Progenitor cell of endocrine pancreas (in vitro differentiated cells): ENCODE results near the gene DNAJC18. TPM values are rescaled to one million over a fixed set of nuclear protein-coding genes. Genes with fewer than 3 reads are reported as not detected.

Experiments
- DNase-seq: peaks from one replicate; pipeline ENCODE4 v3.0.0; 2021; ENCODE audit warnings: low spot score; ENCODE audit not compliant: unreplicated experiment
- H3K27ac Mint-ChIP-seq: 2 replicates; pipeline ENCODE4 v1.8.0; 2021; ENCODE audit warnings: mild to moderate bottlenecking, moderate library complexity, mixed read lengths
- H3K27me3 Mint-ChIP-seq: 2 replicates; pipeline ENCODE4 v1.8.0; 2021; ENCODE audit warnings: mixed read lengths
- H3K36me3 Mint-ChIP-seq: 2 replicates; pipeline ENCODE4 v1.8.0; 2022; ENCODE audit warnings: mixed read lengths; ENCODE audit not compliant: insufficient read depth
- H3K4me1 Mint-ChIP-seq: 2 replicates; pipeline ENCODE4 v1.8.0; 2021; ENCODE audit warnings: low read depth, mixed read lengths
- H3K4me3 Mint-ChIP-seq: 2 replicates; pipeline ENCODE4 v1.8.0; 2021; ENCODE audit warnings: low read depth, mild to moderate bottlenecking, moderate library complexity, mixed read lengths
- H3K9me3 Mint-ChIP-seq: 2 replicates; pipeline ENCODE4 v1.8.0; 2021; ENCODE audit warnings: low read depth, mixed read lengths
- CTCF ChIP-seq: fragments of 200-600 bp; sonication (generic); IDR thresholded peaks from one replicate; pipeline ENCODE4 v1.5.0; 2021; ENCODE audit warnings: antibody characterized with exemption, mild to moderate bottlenecking; ENCODE audit not compliant: unreplicated experiment
- total RNA-seq: library from RNA; stranded (reverse); gene quantifications from 2 replicates; pipeline ENCODE4 v1.2.1, GENCODE V29; 2021

The DNAJC18 gene
- total RNA-seq, 1 donor from 2014 or later: 23.3 TPM

GRCh38 chr5:139401546-139401945 is 37.8 kb downstream of the DNAJC18 start:
- no peak for TF ChIP-seq CTCF
- peaks cover 2% of the 10 kb centered on the region for H3K36me3 Mint-ChIP-seq
- peak overlapping the region; percentile 29 for H3K4me3 Mint-ChIP-seq
- H3K9me3 Mint-ChIP-seq: no peaks in the 10 kb centered on the region
- H3K4me1 Mint-ChIP-seq: peaks cover 13% of the 10 kb centered on the region
- DNase-seq: no peak
- H3K27ac Mint-ChIP-seq: no peak overlapping the region
- H3K27me3 Mint-ChIP-seq: no peaks in the 10 kb centered on the region

DNA sequence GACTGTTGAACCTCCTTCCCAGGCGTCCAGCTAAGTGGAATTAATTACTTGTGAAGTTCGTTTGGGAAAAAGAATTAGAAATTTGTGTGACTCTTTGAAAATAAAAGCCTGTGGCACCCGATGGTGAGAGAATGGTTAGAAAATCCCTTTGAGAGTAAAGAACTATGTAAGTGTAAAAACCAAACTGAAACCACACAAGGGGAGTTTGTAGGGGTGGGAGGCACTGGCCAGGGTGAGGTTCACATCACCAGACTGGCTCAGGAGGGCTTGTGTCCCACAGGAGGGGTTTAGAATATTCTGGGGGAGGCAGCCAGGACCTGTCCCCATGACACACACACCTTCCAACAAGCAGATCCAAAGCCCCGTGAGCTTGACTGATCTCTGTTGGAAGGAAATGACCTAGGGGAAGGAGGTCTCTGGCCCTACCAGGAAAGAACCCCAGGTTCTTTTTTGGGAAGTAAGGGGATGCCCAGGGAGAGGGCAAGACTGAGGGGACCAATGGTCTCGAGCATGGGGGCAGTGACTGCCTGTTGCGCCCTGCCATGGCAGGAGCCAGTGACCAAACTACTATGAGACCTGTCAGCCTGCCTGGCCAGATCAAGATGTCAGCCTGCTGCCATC is 39.7 kb downstream of the DNAJC18 start:
- Mint-ChIP-seq H3K4me1 (peaks cover 13% of the 10 kb centered on the region), H3K27ac (no peak overlapping the region), H3K4me3 (no peak overlapping the region), H3K9me3 (no peaks in the 10 kb centered on the region), H3K27me3 (peaks cover 11% of the 10 kb centered on the region), H3K36me3 (peaks cover 2% of the 10 kb centered on the region)
- TF ChIP-seq CTCF: no peak
- no peak for DNase-seq

DNA sequence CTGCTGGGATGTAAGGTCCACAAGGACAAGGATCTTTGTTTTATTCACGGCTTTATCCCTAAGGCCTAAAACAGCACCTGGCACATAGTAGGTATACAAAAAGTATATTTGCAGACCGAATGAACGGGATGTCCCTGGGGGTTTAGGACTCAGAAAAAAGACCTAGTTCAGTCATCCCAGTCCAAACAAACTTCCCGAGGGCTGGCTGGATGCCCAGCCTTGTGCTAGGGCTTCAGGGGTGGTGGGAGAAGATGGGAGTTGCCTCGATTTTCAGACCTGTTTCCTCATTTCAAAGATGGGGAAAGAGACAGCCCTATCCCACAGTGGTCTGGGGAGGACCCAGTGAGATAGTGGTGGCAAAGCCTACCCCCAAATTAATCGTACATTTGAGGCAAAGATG is 41.4 kb downstream of the DNAJC18 start:
- H3K27ac Mint-ChIP-seq: no peak overlapping the region
- peaks cover 2% of the 10 kb centered on the region for H3K36me3 Mint-ChIP-seq
- DNase-seq: no peak
- no peak for TF ChIP-seq CTCF
- H3K27me3 Mint-ChIP-seq: peaks cover 21% of the 10 kb centered on the region
- H3K4me3 Mint-ChIP-seq: no peak overlapping the region
- H3K4me1 Mint-ChIP-seq: peaks cover 4% of the 10 kb centered on the region
- no peaks in the 10 kb centered on the region for H3K9me3 Mint-ChIP-seq

DNA sequence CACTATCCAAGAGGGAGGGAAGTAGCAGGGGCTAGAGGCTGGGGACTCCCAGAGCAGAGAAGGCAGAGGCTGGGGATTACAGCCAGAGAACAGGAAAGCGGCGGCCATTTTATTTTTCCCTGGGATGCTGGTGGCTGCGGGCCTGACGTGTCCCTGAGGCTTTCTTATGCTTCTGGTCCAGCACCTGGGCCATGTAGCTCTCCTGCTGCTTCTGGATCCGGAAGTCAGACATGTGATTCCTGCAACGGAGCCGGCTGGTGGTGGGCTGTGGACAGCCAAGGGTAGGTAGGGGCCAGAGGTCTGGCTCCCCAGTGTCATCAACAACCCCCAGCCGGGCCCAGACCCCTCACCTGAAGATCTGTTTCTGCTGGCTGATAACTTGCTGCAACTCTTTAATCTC is 42.6 kb downstream of the DNAJC18 start:
- peaks cover 27% of the 10 kb centered on the region for H3K27me3 Mint-ChIP-seq
- peaks cover 2% of the 10 kb centered on the region for H3K4me1 Mint-ChIP-seq
- H3K36me3 Mint-ChIP-seq: peaks cover 2% of the 10 kb centered on the region
- no peak for TF ChIP-seq CTCF
- DNase-seq: no peak
- H3K9me3 Mint-ChIP-seq: no peaks in the 10 kb centered on the region
- H3K4me3 Mint-ChIP-seq: no peak overlapping the region
- no peak overlapping the region for H3K27ac Mint-ChIP-seq

DNA sequence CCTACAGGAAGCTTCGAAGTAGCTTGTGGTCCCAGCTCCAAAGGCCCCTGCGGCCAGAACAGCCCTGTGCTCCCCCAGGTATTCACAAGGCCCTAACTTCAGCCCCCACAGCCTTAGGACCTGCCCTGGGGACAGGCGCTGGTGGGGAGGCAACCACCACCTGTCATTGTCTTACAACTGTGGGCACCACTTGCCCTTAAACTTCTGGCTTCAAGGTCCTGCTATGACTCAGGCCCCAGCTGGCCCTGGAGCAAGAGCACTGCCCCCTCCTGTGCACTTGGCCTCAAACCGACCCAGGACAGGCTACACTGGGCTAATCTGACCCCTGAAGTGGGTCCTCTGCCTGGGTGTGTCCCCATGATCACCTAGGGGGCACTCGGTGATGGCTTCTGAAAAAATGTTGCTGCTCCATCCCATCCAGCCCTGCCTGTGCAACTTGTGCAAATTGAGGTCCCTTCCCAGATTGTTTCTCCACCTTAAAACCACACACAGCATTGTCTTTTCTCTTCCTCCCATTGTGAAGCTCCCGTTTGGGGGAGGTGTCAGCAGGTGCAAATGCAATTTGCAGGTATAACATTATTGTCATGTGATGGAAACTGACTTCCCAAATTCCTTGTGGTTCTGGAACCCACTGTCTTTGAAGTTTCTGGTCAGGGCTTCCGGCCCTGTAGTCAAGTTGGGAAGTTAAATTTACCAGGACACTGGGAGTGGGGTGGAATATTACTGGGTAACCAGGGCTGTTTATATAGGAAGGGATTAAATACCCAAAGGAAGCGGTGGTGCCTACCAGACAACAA is 43.3 kb downstream of the DNAJC18 start:
- Mint-ChIP-seq H3K9me3 (no peaks in the 10 kb centered on the region), H3K4me1 (peaks cover 2% of the 10 kb centered on the region), H3K27ac (no peak overlapping the region), H3K27me3 (peaks cover 34% of the 10 kb centered on the region), H3K4me3 (no peak overlapping the region), H3K36me3 (no peaks in the 10 kb centered on the region)
- no peak for DNase-seq
- TF ChIP-seq CTCF: no peak
